Measurements from ENCODE around the gene GARIN1A.
"Not testable (repeated sequence)": the region's sequence is repeated elsewhere in the genome, so short reads cannot be mapped to it uniquely, and the experiment has no call there.

The GARIN1A gene

GRCh38 chr7:128687131-128687530 lies 15.0 kb downstream of the GARIN1A start:
- no peak for FAIRE-seq

- FAIRE-seq = no peak
Measured at GRCh38 chr7:128688492-128688891, 16.4 kb downstream of the GARIN1A start.

- FAIRE-seq = not testable (repeated sequence)
Measured at GRCh38 chr7:128689161-128689935, 17.3 kb downstream of the GARIN1A start.

GRCh38 chr7:128691227-128691626 lies 19.1 kb downstream of the GARIN1A start:
- no peak for FAIRE-seq

GRCh38 chr7:128692623-128693270 lies 20.7 kb downstream of the GARIN1A start:
- no peak for FAIRE-seq

- no peak for FAIRE-seq
Measured at GRCh38 chr7:128693373-128694015, 21.4 kb downstream of the GARIN1A start.

- FAIRE-seq = no peak
Measured at GRCh38 chr7:128694738-128695137, 22.6 kb downstream of the GARIN1A start.

- FAIRE-seq = no peak
Measured at GRCh38 chr7:128697302-128697905, 25.3 kb downstream of the GARIN1A start.

- FAIRE-seq = no peak
Measured at GRCh38 chr7:128699196-128699712, 27.2 kb downstream of the GARIN1A start.

GRCh38 chr7:128699895-128700294 lies 27.8 kb downstream of the GARIN1A start:
- FAIRE-seq = no peak

GRCh38 chr7:128701062-128701785 lies 29.1 kb downstream of the GARIN1A start:
- no peak for FAIRE-seq

- no peak for FAIRE-seq
Measured at GRCh38 chr7:128703609-128704241, 31.6 kb downstream of the GARIN1A start.

GRCh38 chr7:128705891-128706333 lies 33.8 kb downstream of the GARIN1A start:
- FAIRE-seq = no peak

GRCh38 chr7:128707752-128708151 lies 35.7 kb downstream of the GARIN1A start:
- FAIRE-seq = no peak

- no peak for FAIRE-seq
Measured at GRCh38 chr7:128708235-128708634, 36.1 kb downstream of the GARIN1A start.

- FAIRE-seq = no peak
Measured at GRCh38 chr7:128708824-128709223, 36.7 kb downstream of the GARIN1A start.

- FAIRE-seq = no peak
Measured at GRCh38 chr7:128710481-128710880, 38.4 kb downstream of the GARIN1A start.

GRCh38 chr7:128713794-128714193 lies 41.7 kb downstream of the GARIN1A start:
- FAIRE-seq = no peak

GRCh38 chr7:128714701-128715495 lies 42.8 kb downstream of the GARIN1A start:
- no peak for FAIRE-seq

GRCh38 chr7:128718967-128719642 lies 47.0 kb downstream of the GARIN1A start:
- no peak for FAIRE-seq

GRCh38 chr7:128721376-128721775 lies 49.3 kb downstream of the GARIN1A start:
- no peak for FAIRE-seq

All from TTC549 (cell line).